HEK293T (cell line): ENCODE data around the gene VEZF1.

Experiments
- ARNT ChIP-seq: fragments of 450-650 bp; IDR thresholded peaks from 2 replicates; pipeline ENCODE4 v1.6.1; 2017; ENCODE audit warnings: mild to moderate bottlenecking
- BHLHE40 ChIP-seq: fragments of 450-650 bp; IDR thresholded peaks from 2 replicates; pipeline ENCODE4 v1.6.1; 2016; ENCODE audit warnings: mild to moderate bottlenecking, moderate library complexity, borderline replicate concordance
- FOXA1 ChIP-seq: fragments of 450-650 bp; IDR thresholded peaks from 2 replicates; pipeline ENCODE4 v1.6.1; 2016; ENCODE audit warnings: mild to moderate bottlenecking
- FOXK2 ChIP-seq: fragments of 450-650 bp; IDR thresholded peaks from 2 replicates; pipeline ENCODE4 v1.6.1; 2016; ENCODE audit warnings: mild to moderate bottlenecking
- FOXM1 ChIP-seq: fragments of 450-650 bp; IDR thresholded peaks from 2 replicates; pipeline ENCODE4 v1.6.1; 2017; ENCODE audit warnings: mild to moderate bottlenecking, borderline replicate concordance
- HDGF ChIP-seq: fragments of 450-650 bp; IDR thresholded peaks from 2 replicates; pipeline ENCODE4 v1.6.1; 2017; ENCODE audit warnings: antibody characterized with exemption, borderline replicate concordance
- NFRKB ChIP-seq: fragments of 450-650 bp; IDR thresholded peaks from 2 replicates; pipeline ENCODE4 v1.6.1; 2016; ENCODE audit warnings: mild to moderate bottlenecking, moderate library complexity
- SP1 ChIP-seq: fragments of 450-650 bp; IDR thresholded peaks from 2 replicates; pipeline ENCODE4 v1.6.1; 2017
- ZNF384 ChIP-seq: fragments of 450-650 bp; IDR thresholded peaks from 2 replicates; pipeline ENCODE4 v1.6.1; 2016
- TF ChIP-seq, protein P1 (sequence below): fragments of 450-650 bp; IDR thresholded peaks from 2 replicates; pipeline ENCODE4 v1.6.1; 2016

DNA sequence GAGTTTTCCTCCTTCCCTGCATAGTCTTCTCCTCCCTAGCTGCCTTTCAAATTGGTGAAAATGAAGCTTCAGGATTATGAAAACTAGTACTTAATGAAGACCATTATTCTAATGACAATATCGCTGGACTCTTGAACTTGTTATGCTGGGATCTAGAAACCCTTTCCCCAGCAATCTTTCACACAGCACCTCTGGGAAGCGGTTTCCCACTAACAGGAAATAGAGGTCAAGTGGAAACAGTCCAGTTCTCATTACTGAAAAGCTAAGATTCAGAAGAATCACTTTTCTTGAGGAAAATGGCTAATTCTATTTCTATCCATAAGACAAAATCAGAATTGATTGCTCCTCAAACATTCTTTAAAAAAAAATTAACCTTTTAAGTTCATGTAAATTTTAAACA is 2.0 kb upstream of the VEZF1 start:
- TF ChIP-seq ARNT (no peak), FOXM1 (no peak), NFRKB (no peak), BHLHE40 (no peak), SP1 (no peak), FOXA1 (no peak), HDGF (no peak), ZNF384 (no peak), FOXK2 (no peak)
- TF ChIP-seq, protein P1, sequence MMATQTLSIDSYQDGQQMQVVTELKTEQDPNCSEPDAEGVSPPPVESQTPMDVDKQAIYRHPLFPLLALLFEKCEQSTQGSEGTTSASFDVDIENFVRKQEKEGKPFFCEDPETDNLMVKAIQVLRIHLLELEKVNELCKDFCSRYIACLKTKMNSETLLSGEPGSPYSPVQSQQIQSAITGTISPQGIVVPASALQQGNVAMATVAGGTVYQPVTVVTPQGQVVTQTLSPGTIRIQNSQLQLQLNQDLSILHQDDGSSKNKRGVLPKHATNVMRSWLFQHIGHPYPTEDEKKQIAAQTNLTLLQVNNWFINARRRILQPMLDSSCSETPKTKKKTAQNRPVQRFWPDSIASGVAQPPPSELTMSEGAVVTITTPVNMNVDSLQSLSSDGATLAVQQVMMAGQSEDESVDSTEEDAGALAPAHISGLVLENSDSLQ, result no peak
